DMS114 treated with DMSO at 0.1 percent for 48 hours (cell line): ENCODE data around the gene MAPT.
"Not testable (repeated sequence)": the region's sequence is repeated elsewhere in the genome, so short reads cannot be mapped to it uniquely, and the experiment has no call there.

Experiments used
- DNase-seq: peaks from one replicate; lab custom pipeline; 2025; ENCODE audit not compliant: unreplicated experiment; lab: John Stamatoyannopoulos, UW

MAPT gene

GRCh38 chr17:46003907-46004748 lies 109.8 kb downstream of the MAPT start:
- DNase-seq, result no peak

GRCh38 chr17:46006082-46006481 lies 111.7 kb downstream of the MAPT start:
- DNase-seq, result not testable (repeated sequence)

- DNase-seq, result no peak
These were observed 113.2 kb downstream of the MAPT start for GRCh38 chr17:46007461-46007965.

GRCh38 chr17:46008591-46008990 lies 114.2 kb downstream of the MAPT start:
- DNase-seq, result no peak

GRCh38 chr17:46009681-46010596 lies 115.6 kb downstream of the MAPT start:
- no peak for DNase-seq

- DNase-seq, result no peak
These were observed 116.3 kb downstream of the MAPT start for GRCh38 chr17:46010597-46011186.

- no peak for DNase-seq
These were observed 117.6 kb downstream of the MAPT start for GRCh38 chr17:46011711-46012505.

GRCh38 chr17:46012506-46013079 lies 118.2 kb downstream of the MAPT start:
- DNase-seq, result no peak

- DNase-seq, result no peak
These were observed 118.8 kb downstream of the MAPT start for GRCh38 chr17:46013127-46013501.

GRCh38 chr17:46013502-46014165 lies 119.3 kb downstream of the MAPT start:
- DNase-seq, result no peak

GRCh38 chr17:46019408-46019925 lies 125.1 kb downstream of the MAPT start:
- DNase-seq, result not testable (repeated sequence)

GRCh38 chr17:46020023-46020761 lies 125.8 kb downstream of the MAPT start:
- DNase-seq, result no peak

GRCh38 chr17:46020998-46021397 lies 126.6 kb downstream of the MAPT start:
- no peak for DNase-seq

GRCh38 chr17:46023366-46023765 lies 129.0 kb downstream of the MAPT start:
- not testable (repeated sequence) for DNase-seq

GRCh38 chr17:46023783-46024388 lies 129.5 kb downstream of the MAPT start:
- DNase-seq, result no peak

- no peak for DNase-seq
These were observed 130.2 kb downstream of the MAPT start for GRCh38 chr17:46024590-46024989.

GRCh38 chr17:46025060-46025459 lies 130.7 kb downstream of the MAPT start:
- no peak for DNase-seq

GRCh38 chr17:46025510-46026165 lies 131.3 kb downstream of the MAPT start:
- DNase-seq, result no peak
